GM19025 (cell line): Measurements from ENCODE around the gene YAP1.

Experiments
- ATAC-seq: cut with Tn5 transposase; IDR thresholded peaks from one replicate; pipeline ENCODE4 v1.9.1; 2021; ENCODE audit warnings: mild to moderate bottlenecking, low read depth, moderate library complexity; ENCODE audit not compliant: unreplicated experiment

The YAP1 gene

DNA sequence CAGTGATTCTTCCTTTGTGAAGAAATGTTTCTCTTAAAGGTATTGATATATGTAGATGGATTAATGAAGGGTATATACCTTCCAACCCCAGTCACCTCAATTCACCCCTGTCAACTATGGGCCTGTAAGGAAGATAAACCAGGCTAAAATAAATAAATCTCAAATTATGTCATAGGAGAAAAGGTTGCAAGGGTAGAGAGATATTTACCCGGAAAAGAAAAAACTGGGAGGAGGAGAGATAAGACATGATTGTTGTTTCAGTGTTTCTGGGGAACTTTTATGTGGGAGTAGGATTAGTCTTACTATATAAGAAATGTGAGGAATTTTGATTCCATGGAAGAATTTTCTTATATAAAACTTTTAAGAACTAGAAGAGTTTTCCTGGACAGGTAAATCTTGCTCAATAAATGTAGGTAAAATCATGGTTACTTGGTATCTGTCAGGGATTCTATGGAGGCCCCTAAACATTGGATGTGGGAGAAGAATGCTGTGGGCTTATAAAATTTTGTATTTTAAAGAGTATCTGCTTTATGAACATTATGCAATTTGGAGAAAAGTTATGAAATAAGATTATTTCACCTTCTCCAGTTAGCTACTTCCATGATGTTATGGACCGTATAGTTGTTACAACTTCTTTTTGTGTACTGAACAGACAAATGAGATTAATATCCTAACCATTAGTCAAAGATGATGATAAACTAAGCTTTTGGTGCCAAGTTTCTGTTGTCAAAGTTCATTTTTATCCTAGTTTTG lies 6.4 kb downstream of the YAP1 start:
- no peak for ATAC-seq

DNA sequence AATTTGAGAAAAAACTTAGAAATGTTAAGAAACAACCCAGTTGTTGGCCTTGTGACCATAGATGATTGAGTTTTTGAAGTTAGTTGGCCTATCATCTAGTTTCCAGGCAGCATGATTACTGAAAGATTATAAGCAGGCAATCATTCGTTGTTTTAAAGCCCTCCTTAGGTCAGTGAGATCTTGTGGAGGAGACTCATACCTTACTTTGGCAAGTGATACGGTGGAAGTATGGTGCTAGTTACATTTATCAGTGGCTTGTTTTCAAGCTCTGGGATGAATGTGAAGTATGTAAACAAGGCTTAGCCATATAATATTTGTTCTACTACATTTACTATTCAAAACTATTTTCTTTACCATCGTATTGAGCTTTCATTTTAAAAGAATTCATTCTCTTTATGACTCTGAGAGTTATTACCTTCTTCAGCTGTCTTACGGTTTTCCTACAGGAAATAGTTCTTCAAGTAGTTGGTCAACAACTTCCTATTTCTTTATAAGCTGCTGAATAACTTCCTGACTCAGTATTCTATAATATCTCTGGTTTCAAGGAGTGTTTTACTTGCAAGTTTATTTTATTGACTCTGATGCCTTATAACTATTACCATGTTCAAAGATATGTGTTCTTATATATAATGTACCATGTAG lies 7.3 kb downstream of the YAP1 start:
- no peak for ATAC-seq

DNA sequence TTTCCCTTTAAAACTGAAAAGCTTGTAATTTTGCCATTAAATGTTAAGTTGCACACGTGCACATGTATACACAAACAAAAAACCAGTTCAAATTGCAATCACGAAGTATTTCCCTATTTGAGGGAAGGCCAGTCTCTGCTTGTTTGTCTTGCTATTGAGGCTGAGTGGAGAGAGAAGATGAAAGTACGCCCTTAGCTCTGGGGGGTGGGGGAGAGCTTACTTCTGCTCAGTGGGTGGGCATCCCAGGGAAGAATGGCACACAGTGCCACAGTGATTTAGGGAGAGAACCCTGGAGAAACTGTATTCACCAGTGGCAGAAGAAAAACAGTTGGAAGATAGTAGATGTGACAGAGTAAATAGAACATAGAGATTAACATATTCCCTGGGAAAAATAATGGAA lies 8.7 kb downstream of the YAP1 start:
- no peak for ATAC-seq

DNA sequence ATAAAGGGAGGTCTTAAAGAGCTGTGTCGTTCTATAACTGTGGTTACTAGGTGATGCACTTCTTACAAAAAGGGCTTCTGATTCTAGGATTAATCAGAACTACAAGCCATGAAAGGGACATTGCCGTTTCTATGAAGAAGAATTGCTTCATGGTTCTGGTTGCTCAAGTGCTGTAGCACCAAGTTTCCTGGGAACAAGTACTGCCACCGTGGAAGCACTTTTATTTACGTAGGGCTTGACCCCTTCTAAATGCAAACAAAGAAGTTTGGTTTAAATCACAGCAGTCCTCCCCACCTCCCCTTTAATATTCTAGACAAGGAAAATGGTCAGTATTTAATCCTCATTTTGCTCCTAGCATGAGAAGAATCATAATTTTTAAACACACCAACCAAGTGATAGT lies 9.8 kb downstream of the YAP1 start:
- no peak for ATAC-seq

DNA sequence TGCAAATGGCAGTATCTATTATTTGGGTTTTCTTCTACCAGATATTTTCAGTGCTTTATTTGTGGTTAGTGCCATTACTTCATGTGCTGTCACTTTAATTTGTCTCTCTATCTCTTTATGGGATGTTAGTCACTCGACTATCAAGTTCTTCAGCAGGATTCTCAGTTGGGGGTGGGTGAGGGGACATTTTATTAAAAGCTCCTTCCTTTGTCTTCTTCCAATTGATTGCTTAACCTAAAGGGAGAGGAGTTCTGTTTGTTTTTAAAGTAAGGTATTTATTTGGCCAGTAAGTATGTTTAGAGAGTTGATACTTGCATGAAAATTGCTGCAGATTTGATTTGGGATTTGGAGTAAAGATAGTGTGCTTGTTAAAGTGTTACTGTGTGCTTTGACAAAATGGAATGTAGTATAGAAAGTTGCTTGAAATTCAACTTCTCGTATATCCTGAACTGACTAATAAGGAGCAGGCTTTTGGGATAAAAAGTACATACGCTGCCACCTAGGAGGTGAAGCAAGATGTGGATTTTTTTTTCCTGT lies 10.3 kb downstream of the YAP1 start:
- no peak for ATAC-seq

DNA sequence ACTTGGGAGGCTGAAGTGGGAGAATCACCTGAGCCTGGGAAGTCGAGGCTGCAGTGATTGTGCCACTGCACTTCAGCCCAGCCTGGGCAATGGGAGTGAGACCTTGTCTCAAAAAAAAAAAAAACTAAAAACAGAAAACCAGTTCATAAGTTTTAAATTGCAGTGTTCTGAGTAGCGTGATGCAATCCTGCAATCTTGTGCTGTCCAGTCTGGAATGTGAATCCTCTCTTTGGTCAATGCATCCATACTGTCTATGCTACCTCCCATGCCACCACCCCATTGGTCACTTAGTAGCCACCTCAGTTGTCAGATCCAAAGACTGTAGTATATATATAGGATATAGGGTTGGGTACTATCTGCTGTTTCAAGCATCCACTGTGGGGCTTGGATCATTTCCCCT lies 11.1 kb downstream of the YAP1 start:
- no peak for ATAC-seq

DNA sequence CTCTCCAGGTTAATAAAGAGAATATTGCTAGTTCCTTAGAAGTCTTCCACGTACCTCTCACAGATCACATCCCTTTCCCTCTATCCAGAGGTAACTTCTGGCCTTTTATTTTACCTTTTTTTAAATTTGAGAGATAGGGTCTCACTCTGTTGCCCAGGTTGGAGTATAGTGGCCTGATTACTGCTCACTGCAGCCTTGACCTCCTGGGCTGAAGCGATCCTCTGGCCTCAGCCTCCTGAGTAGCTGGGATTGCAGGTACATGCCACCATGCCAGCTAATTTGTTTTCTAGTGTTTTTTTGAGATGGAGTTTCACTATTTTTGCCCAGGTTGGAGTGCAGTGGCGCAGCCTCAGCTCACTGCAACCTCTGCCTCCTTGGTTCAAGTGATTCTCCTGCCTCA lies 24.4 kb downstream of the YAP1 start:
- ATAC-seq, result no peak

DNA sequence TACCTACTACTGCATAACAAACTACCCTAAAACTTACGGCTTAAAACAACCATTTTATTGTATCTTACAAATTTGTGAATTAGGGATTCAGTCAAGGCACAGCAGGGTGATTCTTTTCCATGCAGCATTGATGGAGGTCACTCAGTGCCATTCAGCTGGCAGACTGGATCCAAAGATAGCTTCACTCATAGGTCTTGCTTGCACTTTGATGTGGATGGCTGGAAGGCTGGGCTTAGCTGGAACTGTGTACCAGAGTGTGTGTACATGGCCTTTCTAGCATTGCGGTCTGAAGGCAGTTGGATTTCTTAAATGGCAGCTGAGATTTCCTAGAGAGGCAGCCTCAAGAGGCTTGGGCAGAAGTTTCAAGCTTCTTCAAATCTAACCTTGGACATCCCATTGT lies 25.0 kb downstream of the YAP1 start:
- ATAC-seq, result no peak

DNA sequence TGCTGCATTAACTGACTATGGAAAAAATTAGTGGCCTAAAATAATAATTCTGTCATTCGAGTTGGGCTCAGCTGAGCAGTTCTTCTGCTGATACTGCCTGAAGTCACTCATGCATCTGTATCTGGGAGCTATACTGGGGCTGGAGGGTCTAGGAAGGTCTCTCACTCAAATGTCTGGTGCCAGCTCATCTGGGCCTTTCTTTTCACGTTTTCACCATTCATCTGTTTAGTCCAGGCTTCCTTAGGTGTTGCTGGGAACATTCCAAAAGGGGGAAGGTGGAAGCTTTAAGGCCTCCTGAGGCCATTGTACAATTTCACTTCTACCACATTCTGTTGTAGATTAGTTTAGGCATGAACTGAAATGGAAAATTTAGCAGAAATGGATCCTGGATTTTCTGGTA lies 28.0 kb downstream of the YAP1 start:
- ATAC-seq, result no peak

DNA sequence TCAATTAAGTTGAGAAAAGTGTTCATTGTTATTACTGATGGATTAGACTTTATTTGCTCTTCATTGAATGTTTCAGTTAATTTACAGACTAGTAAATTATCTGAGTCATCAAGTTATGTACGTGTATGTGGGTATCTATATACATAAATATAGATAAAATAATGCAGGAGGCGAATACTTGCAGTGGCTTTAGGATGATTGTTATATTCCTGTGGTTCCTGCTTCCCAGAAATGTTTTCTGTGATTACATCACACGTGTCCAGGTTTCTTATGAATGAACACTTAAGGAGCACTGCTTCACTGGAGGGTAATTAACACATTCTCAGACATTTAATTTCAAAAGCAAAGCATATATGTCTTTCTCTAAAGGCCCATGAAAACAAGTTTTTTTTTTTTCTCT lies 28.4 kb downstream of the YAP1 start:
- ATAC-seq, result no peak

DNA sequence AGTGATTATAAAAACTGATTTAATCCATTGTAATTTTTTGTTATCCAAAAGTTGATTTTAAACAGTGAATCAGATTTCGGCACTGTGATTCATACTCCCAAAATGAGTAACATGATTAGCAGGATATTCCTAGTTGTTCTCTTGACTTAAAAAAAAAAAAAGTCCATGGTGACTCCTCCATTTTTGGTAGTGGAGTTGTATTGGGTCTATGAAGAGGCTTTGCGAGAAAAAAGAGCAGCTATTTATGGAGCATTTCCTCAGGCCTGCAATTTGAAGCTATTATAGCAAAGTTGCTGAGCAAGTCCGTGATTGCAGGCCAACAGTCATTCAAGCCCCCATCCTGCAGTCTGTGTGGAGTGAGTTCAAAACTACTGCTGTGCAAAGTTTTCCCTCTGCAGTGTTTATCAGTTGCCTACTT lies 28.8 kb downstream of the YAP1 start:
- no peak for ATAC-seq

DNA sequence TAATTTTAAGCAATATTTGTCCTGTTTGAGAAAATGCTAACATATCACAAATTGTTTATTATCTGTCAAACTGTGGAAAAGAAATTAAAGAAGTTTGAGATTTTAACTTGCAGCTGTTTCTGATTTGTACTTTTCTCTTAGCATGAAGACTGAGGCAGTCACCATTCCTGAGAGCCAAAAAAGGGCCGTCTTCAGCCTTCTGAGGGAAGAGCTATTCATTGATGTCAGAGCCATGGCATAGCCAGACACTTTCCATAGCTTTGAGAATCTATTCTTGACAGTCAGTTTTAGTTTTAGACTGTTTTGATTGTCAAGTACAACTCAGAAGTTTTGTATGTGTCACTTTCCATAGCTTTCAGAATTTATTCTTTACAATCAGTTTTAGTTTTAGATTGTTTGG lies 32.1 kb downstream of the YAP1 start:
- no peak for ATAC-seq

DNA sequence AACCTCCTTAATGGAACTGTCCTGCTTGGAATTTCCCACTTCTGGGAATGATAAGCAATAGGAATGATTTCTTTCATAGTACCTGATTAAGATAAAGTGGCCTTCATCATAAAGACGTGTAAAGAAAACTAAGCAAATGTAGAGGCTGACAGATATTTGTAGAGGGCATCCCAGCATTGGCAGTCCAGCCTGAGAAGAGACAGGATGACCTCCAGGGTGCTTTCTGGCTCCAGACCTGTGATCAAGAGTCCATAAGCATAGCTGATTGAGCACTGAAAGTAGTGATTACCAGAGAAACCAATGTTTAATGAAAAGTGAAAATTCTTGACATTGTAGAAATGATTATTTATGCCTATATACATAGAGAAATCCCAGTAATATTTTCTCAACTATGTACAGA lies 33.6 kb downstream of the YAP1 start:
- no peak for ATAC-seq

DNA sequence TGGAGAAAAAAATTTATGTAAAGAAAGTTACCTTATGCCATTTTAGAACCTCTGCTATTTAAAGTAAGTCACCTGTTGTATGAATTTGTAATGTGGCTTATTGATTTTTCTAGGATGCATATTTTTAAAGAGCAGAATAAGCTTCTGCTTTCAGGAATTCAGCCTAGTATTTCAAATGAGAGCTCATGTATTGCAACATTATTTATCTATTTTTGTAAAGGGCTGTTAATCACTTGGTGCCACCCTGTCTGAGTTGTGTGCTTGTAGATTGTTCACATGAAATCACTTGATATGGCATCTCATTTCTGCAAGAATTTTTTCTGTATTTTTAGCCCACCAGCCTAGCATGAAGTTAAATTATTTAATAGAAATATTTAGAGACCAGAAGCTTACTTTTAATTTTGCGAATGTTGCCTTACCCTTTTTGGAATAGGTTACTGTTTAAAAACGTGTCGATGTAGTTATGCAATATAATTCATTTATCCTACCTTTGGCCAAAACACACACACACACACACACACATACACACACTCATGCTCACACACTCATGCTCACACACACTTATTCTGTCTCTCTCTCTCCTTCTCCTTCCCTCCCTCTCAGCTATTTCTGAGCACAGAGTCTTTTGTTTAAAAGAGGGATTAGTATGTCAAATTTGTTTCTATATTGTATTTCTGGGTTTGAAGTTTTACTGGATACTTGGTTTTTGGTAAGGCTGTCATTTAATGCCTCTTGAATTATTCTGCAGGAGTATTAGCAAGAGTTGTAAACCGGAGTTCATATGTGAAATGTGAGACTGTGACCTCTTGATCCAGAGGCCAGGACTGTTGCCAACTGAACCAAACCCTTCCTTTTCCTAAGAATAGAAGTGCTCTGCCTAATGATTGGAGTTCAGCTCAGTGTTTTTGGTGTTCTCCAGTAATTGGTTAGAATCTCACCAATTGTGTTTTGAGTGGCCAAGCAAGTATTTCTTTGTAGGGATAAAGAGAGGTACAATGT lies 34.4 kb downstream of the YAP1 start:
- ATAC-seq, result no peak

DNA sequence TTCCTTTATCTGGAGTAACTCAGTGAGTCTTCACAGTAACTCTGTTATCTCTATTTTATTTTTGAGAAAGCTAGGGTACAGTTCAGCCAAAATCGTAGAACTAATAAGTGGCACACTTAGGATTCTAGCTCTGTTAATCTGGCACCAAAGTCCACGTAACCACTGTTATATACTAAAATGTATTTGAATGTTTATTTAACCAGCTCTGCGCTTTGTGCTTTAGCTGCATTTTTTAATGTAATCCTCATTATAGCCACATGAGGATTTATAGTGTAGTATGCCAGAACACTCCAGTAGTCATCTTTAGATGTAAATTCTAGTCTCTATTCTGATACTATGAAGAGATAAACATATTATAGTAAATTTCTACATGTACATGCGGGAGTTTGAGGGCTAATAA lies 36.8 kb downstream of the YAP1 start:
- ATAC-seq, result no peak

DNA sequence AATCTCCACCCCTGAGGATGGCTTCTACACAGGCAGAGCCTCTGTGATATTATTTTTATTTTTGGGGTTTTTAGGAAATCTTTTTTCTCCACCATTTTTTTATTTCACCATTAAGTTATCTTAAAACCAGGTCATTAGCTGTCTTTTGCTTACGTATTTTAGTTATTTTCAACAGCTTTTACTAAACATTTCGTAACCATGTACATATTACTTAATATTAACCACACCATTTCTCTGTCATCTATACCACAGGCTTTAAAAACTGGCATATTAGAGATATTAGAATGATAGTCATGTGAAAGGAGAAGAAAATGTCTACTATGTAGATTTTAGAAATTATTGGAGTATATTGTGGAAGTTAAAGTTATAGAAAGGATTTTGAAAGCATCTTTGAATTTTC lies 37.4 kb downstream of the YAP1 start:
- no peak for ATAC-seq

DNA sequence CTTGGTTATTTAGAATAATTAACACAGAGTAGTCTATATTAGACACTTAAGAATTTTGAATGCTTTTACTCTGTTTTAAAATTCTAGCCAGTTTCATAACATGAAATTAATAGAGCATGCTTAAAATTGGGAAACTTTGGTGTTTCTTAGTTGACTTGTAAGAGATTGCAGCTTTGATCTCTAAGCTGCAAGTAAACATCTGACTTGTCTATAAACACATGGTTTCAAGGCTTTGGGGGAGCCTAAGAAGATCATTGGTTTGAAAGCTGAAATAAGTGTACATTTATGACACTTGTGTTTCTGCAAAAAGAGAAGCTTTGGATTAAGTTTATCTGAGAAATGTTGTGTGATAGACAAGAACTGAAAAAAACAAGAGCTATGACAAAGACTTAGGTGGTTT lies 37.8 kb downstream of the YAP1 start:
- ATAC-seq, result no peak

DNA sequence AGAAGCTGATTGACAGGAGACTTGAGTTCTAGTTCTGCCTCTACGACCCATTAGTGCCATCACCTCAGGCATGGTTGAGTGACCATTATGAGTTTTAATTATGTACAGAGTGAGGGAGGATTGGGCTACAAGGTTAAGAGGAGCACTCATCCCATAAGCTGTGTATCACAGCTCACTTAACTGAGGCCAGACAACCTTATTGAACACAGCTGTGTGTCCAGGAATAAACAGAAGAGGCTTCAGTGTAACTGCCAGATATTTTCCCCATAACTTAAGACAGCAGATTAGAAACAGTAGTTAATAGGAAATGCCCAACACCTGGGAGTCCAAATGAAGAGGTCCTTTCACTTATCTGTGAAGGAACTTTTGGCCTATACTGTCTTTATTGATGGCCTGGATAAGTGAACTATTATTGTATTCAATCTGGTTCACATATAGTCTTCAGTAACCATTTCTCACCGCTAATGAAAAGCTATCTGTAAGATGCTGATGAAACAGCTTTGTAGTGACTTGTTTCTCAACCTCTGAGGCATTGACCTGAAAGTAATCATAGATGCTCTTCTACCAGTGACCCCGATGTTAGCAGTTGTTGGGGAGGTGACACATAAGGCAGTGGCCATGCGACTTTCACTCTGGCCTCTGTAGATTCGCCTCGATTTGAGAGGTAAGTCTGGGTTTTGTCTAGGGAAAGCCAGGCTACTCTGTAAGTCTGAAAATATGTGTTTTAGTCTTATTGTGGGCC lies 41.7 kb downstream of the YAP1 start:
- ATAC-seq, result no peak

DNA sequence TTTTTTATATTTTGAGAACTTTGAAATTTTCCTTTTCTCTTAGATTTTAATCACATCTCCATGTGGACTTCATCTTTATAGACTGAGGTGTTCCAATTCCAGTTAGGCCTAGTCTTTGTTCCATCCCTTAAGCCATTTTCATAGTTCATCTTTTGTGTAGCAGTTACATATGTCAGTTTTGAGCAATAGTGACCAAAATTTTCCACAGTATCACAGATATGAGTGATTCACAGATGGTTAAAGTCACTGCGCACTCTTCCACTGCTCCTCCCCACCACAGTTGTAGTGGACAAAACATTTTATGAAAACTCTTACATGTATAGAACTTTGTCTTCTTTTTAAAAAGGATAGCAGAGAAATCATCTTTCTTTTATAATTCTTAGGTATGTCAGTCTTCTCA lies 42.8 kb downstream of the YAP1 start:
- no peak for ATAC-seq

DNA sequence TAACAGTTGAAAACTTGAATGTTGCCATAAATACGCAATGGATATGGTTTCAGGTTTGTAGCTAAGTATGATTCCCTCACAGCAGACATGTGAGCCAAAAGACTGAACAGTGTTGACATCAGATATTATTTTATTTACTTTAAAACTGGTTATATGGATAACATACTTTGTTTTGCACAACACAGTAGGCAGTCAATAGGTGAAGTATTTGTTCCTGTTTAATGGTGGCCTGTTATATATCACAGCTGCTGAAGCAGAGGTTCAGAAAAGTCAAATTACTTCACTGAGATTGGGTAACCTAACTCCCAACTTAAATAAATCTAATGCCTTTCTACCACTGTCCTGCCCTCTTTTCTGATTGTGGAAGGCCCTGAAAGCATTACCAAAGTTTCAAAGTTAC lies 44.6 kb downstream of the YAP1 start:
- ATAC-seq, result no peak
